Cardiac fibroblast (primary cell): ENCODE results near the gene SMAD7.

Experiments used
- DNase-seq, 2 donors: peaks; one replicate each; pipeline versions ENCODE4 v3.0.0 to v3.0.0-alpha.2; 2010; ENCODE audit warnings: low read depth in 2 of 2
- H3K4me3 ChIP-seq, 2 donors: replicated peaks in 1 of 2; 1 replicate in 1 of 2; 2 replicates in 1 of 2; pipeline ENCODE4 v1.5.1; 2011; ENCODE audit warnings: low read depth in 2 of 2, low read length in 2 of 2, mild to moderate bottlenecking in 2 of 2, moderate library complexity in 1 of 2
- TF ChIP-seq, protein P1 (sequence below): IDR thresholded peaks from one replicate; pipeline ENCODE4 v1.5.1; 2011; ENCODE audit warnings: low read depth, mild to moderate bottlenecking, low read length, inconsistent platforms

SMAD7 gene

DNA sequence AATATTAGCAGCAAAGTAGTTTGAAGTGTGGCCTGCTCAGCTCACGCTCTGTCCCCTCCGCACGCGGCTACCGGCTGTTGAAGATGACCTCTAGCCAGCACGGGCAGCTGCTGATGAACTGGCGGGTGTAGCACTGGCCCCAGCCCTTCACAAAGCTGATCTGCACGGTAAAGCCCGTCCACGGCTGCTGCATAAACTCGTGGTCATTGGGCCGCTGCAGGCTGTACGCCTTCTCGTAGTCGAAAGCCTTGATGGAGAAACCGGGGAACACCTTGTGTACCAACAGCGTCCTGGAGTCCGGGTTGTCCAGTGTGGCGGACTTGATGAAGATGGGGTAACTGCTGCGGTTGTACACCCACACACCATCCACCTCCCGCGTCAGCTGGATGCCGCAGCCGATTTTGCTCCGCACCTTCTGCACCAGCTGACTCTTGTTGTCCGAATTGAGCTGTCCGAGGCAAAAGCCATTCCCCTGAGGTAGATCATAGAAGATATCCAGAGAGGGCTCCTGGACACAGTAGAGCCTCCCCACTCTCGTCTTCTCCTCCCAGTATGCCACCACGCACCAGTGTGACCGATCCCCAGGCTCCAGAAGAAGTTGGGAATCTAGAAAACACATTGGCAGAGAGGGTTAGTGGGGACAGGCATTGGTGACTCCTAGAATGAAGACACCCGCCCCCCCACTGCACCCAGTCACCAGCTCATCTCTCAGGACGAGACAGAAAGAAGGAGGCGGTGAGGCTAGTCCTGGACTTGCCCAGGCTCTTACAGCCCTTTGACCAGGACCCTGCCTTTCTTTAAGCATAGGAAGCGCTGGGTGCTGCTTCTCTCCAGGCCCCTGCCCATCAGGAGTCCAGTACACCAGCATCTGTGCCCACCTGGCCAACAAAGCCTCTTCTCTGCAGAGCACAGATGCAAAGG lies 29.2 kb downstream of the SMAD7 start:
- TF ChIP-seq, protein P1, sequence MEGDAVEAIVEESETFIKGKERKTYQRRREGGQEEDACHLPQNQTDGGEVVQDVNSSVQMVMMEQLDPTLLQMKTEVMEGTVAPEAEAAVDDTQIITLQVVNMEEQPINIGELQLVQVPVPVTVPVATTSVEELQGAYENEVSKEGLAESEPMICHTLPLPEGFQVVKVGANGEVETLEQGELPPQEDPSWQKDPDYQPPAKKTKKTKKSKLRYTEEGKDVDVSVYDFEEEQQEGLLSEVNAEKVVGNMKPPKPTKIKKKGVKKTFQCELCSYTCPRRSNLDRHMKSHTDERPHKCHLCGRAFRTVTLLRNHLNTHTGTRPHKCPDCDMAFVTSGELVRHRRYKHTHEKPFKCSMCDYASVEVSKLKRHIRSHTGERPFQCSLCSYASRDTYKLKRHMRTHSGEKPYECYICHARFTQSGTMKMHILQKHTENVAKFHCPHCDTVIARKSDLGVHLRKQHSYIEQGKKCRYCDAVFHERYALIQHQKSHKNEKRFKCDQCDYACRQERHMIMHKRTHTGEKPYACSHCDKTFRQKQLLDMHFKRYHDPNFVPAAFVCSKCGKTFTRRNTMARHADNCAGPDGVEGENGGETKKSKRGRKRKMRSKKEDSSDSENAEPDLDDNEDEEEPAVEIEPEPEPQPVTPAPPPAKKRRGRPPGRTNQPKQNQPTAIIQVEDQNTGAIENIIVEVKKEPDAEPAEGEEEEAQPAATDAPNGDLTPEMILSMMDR: no peak
- no peak overlapping the region for H3K4me3 ChIP-seq
- no peak for DNase-seq

DNA sequence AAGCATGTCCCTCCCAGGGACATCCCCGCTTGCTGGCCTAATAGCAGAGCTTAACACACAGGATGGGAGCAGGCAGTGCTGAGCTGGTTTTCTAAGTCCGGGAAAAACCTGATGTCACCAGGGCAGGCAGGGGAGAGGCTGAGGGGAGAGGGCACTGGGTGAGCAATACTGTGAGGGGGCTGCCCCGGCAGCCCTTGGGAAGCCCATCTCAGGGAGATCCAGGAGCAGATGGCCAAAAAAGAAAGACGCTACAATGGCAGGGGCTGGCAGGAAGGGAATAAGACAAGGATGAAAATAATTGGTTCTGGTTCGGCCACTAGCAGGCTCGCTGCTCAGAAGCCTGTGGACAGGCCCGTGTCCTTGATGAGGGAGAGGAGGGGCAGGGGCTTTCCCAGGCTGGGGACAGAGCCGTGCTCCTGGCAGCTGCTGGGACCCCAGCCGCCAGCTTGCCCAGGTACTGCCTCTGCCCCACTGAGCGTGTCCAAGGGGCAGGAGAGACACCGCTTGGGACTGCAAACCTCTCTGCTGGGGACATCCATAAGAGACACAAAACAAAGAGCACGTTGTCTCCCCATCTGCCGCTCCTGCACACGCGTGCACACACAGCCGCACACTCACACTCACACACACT lies 30.2 kb downstream of the SMAD7 start:
- no peak for DNase-seq
- no peak overlapping the region for H3K4me3 ChIP-seq
- TF ChIP-seq, protein P1: no peak

DNA sequence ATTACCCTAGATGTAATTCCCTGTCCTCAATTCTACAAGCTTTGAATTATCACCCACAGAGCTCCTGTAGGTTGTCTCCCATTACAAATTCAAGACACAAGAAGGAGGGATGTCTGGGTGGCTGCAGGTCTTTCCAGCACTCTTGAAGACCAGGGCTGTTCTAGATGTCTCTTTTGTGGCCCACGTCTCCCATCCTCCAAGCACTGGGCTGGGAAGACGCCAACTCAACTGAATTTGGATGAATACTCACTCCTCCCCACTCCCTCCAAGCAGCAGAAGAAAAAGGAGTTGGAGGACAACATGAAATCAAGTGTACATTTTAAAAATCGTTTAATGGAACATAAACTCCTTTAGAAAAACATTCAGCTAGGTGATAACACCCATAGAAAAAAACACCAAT lies 31.2 kb downstream of the SMAD7 start:
- no peak overlapping the region for H3K4me3 ChIP-seq
- DNase-seq: no peak
- TF ChIP-seq, protein P1: no peak

DNA sequence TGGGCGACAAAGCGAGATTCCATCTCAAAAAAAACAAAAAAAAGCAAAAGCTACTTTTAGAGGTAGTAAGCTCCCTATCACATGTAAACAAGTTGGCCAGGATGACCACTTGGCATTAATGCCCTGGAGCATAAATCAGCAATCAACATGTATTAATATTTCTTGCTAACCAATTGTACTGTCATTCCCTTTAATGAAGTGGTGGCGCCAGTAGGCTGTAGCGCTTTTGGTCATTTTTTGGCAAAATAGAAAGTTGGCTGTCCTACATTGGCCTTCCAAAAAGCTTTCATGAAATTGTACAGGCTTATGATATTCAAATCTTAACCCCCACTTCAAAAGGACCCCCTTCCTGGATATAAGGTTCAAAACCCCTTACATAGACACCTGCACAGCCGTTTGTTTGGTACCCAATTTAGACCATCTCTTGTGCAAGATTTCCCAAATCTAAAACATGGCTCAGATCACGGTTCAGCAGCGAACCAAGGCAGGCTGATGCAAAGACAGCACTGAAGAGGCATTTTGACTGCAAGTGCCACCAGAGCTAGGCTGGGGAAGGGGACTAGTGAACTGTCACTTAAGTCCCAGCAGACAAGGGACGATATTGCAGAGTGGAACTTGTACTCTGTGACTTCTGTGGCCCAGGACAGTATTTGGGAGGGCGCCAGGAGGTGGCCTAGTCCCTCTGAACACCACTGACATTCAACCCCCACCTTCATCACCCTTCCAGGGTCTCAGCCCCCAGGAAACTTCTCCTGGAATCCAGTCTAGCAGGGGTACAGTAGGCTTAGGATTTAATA lies 31.9 kb downstream of the SMAD7 start:
- TF ChIP-seq, protein P1: no peak
- DNase-seq: no peak
- no peak overlapping the region for H3K4me3 ChIP-seq

DNA sequence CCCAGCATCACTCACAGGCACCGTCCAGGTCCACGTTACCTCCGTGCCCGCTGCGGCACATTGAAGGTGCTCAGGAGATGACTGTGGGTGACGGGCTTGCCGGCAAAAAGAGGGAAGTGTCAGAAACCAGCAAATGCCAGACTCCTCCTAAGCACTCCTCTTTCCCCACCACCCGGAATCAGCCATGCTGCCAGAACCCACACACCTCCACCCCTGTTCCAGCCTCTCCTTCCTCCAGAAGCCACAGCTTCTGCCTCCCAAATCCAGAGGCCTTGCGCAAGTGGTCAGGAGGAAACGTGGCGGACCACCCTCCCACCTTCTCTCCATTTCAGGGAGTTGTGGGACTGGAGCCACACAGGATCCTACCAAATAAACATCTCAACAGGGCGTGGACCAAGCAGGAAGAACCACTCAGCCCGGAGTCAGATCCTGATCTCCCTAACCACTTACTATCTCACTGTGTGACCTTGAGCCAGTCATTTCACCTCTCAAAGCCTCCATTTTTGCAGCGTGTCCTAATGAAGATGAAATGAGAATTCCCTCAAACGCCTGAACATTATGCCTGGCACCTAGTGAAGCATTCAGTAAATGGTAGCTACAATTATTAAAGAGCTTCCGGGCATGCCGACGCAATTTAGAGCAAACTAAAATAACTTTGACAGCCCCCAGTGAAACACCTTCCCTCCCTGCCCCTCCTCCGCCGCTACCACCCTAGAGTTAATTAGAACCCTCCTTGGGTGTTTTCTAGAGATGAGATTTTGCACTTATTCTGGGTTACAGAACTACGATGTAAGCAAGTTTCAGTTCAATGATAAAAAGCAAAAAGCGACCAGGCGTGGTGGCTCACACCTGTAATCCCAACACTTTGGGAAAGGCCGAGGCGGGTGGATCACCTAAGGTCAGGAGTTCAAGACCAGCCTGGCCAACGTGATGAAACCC lies 32.9 kb downstream of the SMAD7 start:
- H3K4me3 ChIP-seq: no peak overlapping the region
- DNase-seq: no peak
- TF ChIP-seq, protein P1: no peak
